ENCODE measurements around the gene PTPRN2.

DNA sequence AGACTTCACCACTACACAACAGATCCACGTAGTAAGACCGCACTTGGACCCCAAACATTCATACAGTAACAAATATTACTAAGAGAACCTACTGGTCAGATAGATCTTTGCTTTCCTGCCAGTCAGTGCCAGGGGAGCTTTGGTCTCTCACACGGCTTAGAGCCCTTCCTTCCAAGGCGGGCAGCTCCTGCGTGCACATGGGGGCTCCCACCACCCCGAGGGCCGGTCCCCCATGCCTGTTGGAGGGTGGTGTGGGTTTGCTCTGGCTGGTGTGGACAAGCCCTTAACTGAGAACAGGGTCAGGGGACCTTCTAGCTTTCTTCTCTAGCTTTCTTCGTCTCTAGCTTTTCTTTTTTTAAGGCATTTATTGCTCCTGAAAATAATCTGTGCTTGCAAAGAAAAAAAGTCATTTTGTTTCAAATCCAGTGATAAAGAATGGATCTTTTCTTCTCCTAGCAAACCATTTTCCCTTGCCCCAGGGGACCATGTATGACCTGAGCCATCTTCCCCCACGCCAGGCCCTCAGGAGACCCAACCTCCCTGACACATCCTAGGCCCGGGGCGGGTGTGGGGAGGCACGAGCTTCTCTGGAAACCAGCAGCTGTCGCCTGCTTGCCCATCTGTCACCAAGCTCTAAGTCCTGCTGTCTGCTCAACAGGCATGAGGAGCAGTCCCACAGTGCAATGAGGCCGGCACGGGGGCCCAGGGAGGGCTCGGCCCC, 591.1 kb downstream of the PTPRN2 start:
- TF ChIP-seq, protein P1, sequence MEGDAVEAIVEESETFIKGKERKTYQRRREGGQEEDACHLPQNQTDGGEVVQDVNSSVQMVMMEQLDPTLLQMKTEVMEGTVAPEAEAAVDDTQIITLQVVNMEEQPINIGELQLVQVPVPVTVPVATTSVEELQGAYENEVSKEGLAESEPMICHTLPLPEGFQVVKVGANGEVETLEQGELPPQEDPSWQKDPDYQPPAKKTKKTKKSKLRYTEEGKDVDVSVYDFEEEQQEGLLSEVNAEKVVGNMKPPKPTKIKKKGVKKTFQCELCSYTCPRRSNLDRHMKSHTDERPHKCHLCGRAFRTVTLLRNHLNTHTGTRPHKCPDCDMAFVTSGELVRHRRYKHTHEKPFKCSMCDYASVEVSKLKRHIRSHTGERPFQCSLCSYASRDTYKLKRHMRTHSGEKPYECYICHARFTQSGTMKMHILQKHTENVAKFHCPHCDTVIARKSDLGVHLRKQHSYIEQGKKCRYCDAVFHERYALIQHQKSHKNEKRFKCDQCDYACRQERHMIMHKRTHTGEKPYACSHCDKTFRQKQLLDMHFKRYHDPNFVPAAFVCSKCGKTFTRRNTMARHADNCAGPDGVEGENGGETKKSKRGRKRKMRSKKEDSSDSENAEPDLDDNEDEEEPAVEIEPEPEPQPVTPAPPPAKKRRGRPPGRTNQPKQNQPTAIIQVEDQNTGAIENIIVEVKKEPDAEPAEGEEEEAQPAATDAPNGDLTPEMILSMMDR (conservative IDR thresholded peaks at IDR 0.05): no peak
- TF ChIP-seq EZH2 (IDR thresholded peaks at IDR 0.05; ENCODE audit: low read depth): no peak

Measured in PC-9 (cell line).